Type B pancreatic cell (in vitro differentiated cells): ENCODE results near the gene SHROOM2. TPM values are rescaled to one million over a fixed set of nuclear protein-coding genes. Genes with fewer than 3 reads are reported as not detected.

Experiments
- DNase-seq: peaks from one replicate; pipeline ENCODE4 v3.0.0; 2021; ENCODE audit warnings: mixed read lengths; ENCODE audit not compliant: unreplicated experiment; ENCODE audit errors: extremely low spot score
- H3K27ac Mint-ChIP-seq: 2 replicates; pipeline ENCODE4 v1.8.0; 2021; ENCODE audit warnings: mild to moderate bottlenecking, mixed read lengths
- H3K27me3 Mint-ChIP-seq: 2 replicates; pipeline ENCODE4 v1.8.0; 2021; ENCODE audit warnings: mixed read lengths
- H3K36me3 Mint-ChIP-seq: 2 replicates; pipeline ENCODE4 v1.8.0; 2021; ENCODE audit warnings: mixed read lengths
- H3K4me1 Mint-ChIP-seq: one replicate; pipeline ENCODE4 v1.8.0; 2021; ENCODE audit warnings: mixed read lengths; ENCODE audit not compliant: unreplicated experiment
- H3K4me3 Mint-ChIP-seq: 2 replicates; pipeline ENCODE4 v1.8.0; 2021; ENCODE audit warnings: mild to moderate bottlenecking, mixed read lengths
- H3K9me3 Mint-ChIP-seq: 2 replicates; pipeline ENCODE4 v1.8.0; 2021; ENCODE audit warnings: mixed read lengths
- total RNA-seq: library from RNA; stranded (reverse); gene quantifications from 2 replicates; pipeline ENCODE4 v1.2.1, GENCODE V29; 2021; ENCODE audit warnings: low replicate concordance
- TF ChIP-seq, protein P1 (sequence below): fragments of 200-600 bp; sonication (generic); conservative IDR thresholded peaks from 2 replicates; pipeline ENCODE4 v1.5.0; 2021; ENCODE audit warnings: antibody characterized with exemption, mild to moderate bottlenecking

SHROOM2 gene
- total RNA-seq, 1 donor from 2014 or later: 8.4 TPM

DNA sequence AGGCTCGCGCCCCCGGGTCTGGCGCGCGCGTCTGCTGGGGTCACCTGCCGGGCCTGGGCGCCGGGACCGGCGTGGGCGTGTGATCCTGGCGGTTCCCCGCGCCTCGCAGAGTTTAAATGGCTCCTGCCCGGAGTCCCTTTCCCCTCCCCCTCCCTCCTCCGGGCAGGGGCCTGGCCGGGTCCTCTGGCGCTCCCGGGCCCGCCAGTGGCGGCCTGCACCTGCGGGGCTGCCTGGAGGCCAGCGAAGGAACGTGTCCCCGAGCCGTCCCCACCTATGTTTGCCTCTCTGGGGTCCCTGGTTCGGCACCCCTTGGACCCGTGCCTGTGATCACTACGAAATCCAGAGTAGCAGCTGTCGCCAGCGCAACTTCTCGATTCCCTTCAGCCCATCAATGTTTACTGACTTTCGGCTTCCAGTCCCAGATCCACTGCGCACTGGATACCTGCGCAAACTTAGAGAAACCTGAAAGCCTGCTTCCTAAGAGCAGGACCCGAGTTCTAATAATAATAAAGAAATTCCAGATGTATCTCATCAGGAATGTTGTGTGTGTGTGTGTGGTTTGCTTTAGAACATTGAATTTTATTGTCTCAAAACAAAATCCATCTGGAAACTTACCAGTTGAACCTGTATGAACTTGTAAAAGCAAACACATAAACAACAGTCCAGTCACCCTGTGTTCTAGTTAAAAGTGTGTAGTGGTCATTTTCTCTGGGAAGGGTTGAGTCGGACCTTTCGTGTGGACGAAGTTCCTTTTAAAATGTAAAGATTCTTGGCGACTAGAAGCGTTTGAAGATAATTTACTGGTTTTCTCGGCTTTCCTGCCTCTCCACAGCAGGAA is 788 bp downstream of the SHROOM2 start:
- H3K4me3 Mint-ChIP-seq: peak overlapping the region; percentile 95
- H3K4me1 Mint-ChIP-seq: no peaks in the 10 kb centered on the region
- H3K9me3 Mint-ChIP-seq: peaks cover 7% of the 10 kb centered on the region
- peaks cover 3% of the 10 kb centered on the region for H3K27me3 Mint-ChIP-seq
- H3K27ac Mint-ChIP-seq: peak overlapping the region; percentile 86
- TF ChIP-seq, protein P1, sequence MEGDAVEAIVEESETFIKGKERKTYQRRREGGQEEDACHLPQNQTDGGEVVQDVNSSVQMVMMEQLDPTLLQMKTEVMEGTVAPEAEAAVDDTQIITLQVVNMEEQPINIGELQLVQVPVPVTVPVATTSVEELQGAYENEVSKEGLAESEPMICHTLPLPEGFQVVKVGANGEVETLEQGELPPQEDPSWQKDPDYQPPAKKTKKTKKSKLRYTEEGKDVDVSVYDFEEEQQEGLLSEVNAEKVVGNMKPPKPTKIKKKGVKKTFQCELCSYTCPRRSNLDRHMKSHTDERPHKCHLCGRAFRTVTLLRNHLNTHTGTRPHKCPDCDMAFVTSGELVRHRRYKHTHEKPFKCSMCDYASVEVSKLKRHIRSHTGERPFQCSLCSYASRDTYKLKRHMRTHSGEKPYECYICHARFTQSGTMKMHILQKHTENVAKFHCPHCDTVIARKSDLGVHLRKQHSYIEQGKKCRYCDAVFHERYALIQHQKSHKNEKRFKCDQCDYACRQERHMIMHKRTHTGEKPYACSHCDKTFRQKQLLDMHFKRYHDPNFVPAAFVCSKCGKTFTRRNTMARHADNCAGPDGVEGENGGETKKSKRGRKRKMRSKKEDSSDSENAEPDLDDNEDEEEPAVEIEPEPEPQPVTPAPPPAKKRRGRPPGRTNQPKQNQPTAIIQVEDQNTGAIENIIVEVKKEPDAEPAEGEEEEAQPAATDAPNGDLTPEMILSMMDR: no peak
- H3K36me3 Mint-ChIP-seq: no peaks in the 10 kb centered on the region
- DNase-seq: no peak

DNA sequence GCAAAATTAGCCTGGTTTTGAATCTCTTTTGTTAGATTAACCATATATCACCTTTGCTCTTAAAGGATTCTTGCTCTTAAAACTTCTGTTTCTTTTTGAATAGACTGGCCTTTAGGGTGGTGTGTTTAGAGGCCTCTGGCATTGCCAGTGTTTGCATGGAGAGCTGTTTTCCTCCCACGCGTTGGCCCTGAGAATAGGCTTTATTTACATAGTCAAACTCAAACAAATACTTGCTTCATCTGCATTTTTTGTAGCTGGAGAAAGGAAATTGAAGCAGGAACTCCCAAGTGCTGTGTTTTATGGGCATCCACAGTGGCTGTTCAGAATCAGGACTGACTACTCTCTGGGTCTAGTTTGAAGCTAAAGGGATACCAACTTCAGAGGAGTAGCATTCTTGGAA is 2.7 kb downstream of the SHROOM2 start:
- peaks cover 2% of the 10 kb centered on the region for H3K27me3 Mint-ChIP-seq

DNA sequence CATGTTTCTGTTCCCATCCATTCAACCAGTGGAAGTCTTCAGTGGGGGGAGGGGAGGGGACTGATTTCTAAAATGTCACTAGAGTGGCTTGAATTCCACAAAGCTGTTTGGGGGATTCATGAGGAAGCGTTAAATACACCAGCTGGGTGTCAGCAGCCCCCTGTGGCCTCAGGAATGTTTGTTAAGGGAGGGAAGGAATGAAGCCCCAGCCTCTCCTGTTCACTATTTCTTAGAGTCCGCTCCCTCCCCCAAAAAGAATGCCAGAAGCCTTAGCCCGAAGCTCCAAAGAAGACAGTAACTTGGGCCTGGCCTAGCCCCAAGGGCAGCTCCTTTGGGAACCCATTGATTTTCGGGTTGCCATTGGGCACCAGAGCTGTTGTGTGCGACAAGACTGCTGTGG is 3.3 kb downstream of the SHROOM2 start:
- TF ChIP-seq, protein P1: no peak
- peak overlapping the region; percentile 81 for H3K4me3 Mint-ChIP-seq
- no peak for DNase-seq
- H3K4me1 Mint-ChIP-seq: no peaks in the 10 kb centered on the region
- peak overlapping the region; percentile 66 for H3K27ac Mint-ChIP-seq
- no peaks in the 10 kb centered on the region for H3K36me3 Mint-ChIP-seq
- H3K9me3 Mint-ChIP-seq: no peaks in the 10 kb centered on the region
- H3K27me3 Mint-ChIP-seq: no peaks in the 10 kb centered on the region

More for the DNA sequence above, 2.7 kb downstream of the SHROOM2 start:
- Mint-ChIP-seq H3K4me3 (peak overlapping the region; percentile 81), H3K36me3 (no peaks in the 10 kb centered on the region), H3K27ac (peak overlapping the region; percentile 66), H3K4me1 (no peaks in the 10 kb centered on the region), H3K9me3 (no peaks in the 10 kb centered on the region)
- no peak for DNase-seq
- TF ChIP-seq, protein P1: no peak

DNA sequence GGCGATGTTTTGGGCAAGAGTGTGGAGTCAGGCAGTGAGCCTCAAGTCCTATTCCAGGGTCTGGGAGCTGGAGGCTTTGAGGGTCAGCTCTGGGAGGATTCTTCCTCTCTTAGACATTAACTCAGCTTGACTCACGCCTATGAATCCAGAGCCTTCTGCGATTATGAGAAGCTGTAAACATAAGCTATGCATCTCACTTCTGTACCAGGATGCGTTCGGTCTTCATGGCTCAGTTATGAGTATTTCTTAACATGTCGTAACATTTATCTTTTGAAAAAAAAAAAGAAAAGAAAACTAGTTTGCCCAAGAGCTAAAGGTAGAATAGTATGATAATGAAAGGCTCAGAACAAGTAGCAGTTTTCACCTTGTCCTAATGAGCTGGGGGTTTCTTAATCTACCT is 4.6 kb downstream of the SHROOM2 start:
- no peaks in the 10 kb centered on the region for H3K27me3 Mint-ChIP-seq
- peaks cover 4% of the 10 kb centered on the region for H3K36me3 Mint-ChIP-seq
- H3K9me3 Mint-ChIP-seq: peaks cover 6% of the 10 kb centered on the region
- no peak overlapping the region for H3K4me3 Mint-ChIP-seq
- H3K27ac Mint-ChIP-seq: peak overlapping the region; percentile 43
- TF ChIP-seq, protein P1: no peak
- DNase-seq: no peak
- no peaks in the 10 kb centered on the region for H3K4me1 Mint-ChIP-seq

DNA sequence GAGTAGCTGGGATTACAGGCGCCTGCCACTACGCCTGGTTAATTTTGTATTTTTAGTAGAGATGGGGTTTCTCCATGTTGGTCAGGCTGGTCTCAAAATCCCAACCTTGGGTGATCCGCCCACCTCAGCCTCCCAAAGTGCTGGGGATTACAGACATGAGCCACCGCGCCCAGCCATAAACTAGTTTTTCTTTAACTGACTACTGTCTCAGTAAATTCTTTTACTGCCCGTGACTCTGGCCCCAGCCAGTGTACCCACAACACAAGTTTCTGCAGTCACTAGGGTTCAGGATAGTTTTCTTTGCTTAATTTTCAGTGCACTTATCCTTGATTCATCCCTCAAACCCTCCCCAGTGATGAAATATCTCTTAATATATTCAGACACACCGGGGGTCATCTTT is 8.3 kb downstream of the SHROOM2 start:
- Mint-ChIP-seq H3K27me3 (no peaks in the 10 kb centered on the region), H3K4me1 (peaks cover 4% of the 10 kb centered on the region), H3K36me3 (peaks cover 8% of the 10 kb centered on the region), H3K4me3 (no peak overlapping the region), H3K27ac (no peak overlapping the region), H3K9me3 (peaks cover 15% of the 10 kb centered on the region)
- no peak for DNase-seq
- TF ChIP-seq, protein P1: no peak
